ENCODE data around the gene COX20.
"Not testable (repeated sequence)": the region's sequence is repeated elsewhere in the genome, so short reads cannot be mapped to it uniquely, and the experiment has no call there.

The COX20 gene

DNA sequence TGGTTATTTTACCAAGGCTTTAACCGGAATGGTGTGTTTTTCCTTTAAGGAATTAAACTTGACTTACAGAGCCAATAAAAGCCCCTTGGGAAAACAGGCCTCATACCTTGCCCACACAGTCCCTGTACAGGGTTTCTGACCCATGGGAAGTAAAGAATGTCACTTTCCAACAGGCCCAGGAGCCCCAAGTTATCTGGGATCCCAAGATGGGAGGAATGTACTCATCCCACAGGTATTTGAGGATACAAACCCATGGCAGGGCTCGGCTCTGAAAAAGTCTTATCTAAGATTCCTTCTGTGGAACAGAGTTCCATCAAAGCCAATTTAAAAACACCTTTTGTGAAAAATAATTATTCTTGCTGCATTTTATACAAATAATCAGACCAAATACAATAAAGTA lies 15.3 kb upstream of the COX20 start:
- in situ Hi-C loops (cut with MboI; ENCODE audit: low sequenced_read_pairs, unreplicated experiment): no loop called here
- no peak for DNase-seq (ENCODE audit: low spot score)
- TF ChIP-seq, protein P1, sequence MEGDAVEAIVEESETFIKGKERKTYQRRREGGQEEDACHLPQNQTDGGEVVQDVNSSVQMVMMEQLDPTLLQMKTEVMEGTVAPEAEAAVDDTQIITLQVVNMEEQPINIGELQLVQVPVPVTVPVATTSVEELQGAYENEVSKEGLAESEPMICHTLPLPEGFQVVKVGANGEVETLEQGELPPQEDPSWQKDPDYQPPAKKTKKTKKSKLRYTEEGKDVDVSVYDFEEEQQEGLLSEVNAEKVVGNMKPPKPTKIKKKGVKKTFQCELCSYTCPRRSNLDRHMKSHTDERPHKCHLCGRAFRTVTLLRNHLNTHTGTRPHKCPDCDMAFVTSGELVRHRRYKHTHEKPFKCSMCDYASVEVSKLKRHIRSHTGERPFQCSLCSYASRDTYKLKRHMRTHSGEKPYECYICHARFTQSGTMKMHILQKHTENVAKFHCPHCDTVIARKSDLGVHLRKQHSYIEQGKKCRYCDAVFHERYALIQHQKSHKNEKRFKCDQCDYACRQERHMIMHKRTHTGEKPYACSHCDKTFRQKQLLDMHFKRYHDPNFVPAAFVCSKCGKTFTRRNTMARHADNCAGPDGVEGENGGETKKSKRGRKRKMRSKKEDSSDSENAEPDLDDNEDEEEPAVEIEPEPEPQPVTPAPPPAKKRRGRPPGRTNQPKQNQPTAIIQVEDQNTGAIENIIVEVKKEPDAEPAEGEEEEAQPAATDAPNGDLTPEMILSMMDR (IDR thresholded peaks at IDR 0.05; ENCODE audit: borderline replicate concordance, control extremely low read depth, extremely low read depth, insufficient read depth, missing control alignments): no peak

DNA sequence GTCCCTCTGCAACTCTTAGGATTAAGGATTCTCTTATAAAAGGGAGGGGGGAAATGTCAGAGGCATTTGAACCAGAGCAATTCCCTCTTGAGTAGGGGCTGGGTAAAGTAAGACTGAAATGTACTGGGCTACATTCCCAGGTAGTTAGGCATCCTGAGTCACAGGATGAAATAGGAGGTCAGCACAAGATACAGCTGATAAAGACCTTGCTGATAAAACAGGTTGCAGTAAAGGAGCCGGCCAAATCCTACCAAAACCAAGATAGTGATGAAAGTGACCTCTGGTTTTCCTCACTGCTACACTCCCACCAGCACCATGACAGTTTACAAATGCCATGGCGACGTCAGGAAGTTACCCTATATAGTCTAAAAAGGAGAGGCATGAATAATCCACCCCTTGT lies 14.3 kb upstream of the COX20 start:
- TF ChIP-seq, protein P1 (IDR thresholded peaks at IDR 0.05; ENCODE audit: borderline replicate concordance, control extremely low read depth, extremely low read depth, insufficient read depth, missing control alignments): no peak
- in situ Hi-C loops (cut with MboI; ENCODE audit: low sequenced_read_pairs, unreplicated experiment): no loop called here
- no peak for DNase-seq (ENCODE audit: low spot score)

DNA sequence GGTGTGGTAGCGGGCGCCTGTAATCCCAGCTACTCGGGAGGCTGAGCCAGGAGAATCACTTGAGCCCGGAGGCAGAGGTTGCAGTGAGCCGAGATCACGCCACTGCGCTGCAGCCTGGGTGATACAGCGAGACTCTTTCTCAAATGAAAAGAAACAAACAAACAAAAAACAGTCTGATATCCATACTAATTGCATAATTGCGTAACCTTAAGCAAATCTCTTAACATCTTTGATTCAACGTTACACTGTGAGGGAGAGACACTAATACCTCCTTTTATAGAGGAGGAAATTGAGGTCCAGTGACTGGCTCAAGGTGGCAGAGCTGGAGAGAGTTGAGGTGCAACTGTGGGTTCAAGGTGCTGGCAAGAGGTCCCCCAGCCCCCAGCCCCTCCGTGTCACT lies 12.6 kb upstream of the COX20 start:
- TF ChIP-seq, protein P1 (IDR thresholded peaks at IDR 0.05; ENCODE audit: borderline replicate concordance, control extremely low read depth, extremely low read depth, insufficient read depth, missing control alignments): no peak
- in situ Hi-C loops (cut with MboI; ENCODE audit: low sequenced_read_pairs, unreplicated experiment): no loop called here
- DNase-seq (ENCODE audit: low spot score): no peak

DNA sequence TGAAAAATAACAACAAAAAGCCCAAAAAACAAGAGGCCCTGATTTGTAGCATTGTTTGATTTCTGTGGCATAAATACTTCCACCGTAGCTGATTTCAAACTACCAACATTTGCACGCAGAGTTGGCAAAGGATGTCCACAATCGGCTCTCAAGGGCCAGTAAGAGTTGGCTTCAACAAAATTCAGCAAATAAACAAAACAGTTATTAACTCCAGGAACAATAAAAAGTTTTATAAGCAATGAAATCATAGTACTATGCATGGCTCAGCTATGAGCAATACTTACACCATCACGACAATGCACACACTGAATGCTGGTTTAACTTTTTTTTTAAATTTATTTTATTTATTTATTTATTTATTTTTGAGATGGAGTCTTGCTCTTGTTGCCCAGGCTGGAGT lies 8.7 kb upstream of the COX20 start:
- in situ Hi-C loops (cut with MboI; ENCODE audit: low sequenced_read_pairs, unreplicated experiment): no loop called here
- DNase-seq (ENCODE audit: low spot score): no peak

DNA sequence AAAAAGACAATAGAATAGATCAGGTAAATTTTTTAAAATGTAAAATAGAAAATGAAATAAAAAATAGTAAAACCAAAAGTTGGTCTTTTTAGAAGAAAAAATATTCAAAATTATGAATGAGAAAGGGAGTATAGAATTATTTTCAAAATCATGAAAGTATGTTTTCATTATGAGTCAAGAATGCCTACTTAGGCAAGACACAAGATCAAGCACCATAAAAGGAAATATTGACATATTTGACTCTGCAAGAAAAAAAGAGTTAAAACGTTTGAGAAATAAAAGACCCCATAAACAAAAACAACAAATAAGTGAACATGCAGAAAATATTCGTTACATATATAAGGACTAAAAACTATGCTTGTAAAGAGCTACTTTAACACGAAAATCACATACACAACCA lies 4.8 kb upstream of the COX20 start:
- no peak for DNase-seq (ENCODE audit: low spot score)
- TF ChIP-seq, protein P1 (IDR thresholded peaks at IDR 0.05; ENCODE audit: borderline replicate concordance, control extremely low read depth, extremely low read depth, insufficient read depth, missing control alignments): no peak
- in situ Hi-C loops (cut with MboI; ENCODE audit: low sequenced_read_pairs, unreplicated experiment): no loop called here

More for the DNA sequence above, 8.7 kb upstream of the COX20 start:
- TF ChIP-seq, protein P1 (IDR thresholded peaks at IDR 0.05; ENCODE audit: borderline replicate concordance, control extremely low read depth, extremely low read depth, insufficient read depth, missing control alignments): no peak

DNA sequence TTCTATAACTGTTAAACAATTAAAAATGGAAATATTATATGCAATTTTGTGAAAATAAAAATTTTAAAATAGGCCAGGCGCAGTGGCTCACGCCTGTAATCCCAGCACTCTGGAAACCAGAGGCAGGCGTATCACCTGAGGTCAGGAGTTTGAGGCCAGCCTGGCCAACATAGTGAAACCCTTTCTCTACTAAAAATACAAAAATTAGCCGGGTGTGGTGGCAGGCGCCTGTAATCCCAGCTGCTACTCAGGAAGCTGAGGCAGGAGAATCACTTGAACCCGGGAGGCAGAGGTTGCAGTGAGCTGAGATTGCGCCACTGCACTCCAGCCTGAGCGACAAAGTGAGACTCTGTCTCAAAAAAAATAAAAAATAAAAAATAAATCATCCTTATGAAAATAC lies 2.2 kb upstream of the COX20 start:
- in situ Hi-C loops (cut with MboI; ENCODE audit: low sequenced_read_pairs, unreplicated experiment); DNase-seq (ENCODE audit: low spot score): not testable (repeated sequence)

DNA sequence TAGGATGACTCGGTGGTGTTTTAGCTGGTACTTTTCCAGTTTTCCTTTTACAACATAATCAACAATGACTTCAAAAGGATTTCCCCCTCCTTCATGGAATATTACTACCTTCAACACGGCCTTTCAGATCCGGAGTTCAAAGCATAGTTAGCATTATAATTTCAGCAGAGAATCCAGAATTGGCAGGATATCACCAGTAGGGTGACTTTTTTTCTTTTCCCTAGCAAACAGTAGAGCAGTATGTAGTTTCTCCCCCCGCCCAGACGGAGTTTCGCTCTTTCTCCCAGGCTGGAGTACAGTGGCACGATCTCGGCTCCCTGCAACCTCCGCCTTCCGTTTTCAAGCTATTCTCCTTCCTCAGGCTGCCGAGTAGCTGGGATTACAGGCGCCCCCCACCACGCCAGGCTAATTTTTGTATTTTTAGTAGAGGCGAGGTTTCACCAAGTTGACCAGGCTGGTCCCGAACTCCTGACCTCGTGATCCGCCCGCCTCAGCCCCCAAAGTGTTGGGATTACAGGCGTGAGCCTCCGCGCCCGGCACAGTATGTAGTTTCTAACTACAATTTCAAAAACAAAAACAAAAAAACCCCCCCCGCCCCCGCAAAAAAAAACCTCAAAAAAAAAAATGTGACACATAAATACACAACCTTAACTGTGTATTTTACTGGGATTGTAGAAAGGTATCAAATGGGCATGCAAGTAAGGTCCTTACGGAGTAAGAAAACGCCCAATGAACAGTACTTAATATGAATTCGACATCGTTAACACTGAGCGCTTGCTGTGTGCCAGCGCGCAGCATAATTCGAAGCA lies 1.5 kb upstream of the COX20 start:
- DNase-seq (ENCODE audit: low spot score): no peak
- in situ Hi-C loops (cut with MboI; ENCODE audit: low sequenced_read_pairs, unreplicated experiment): no loop called here
- TF ChIP-seq, protein P1 (IDR thresholded peaks at IDR 0.05; ENCODE audit: borderline replicate concordance, control extremely low read depth, extremely low read depth, insufficient read depth, missing control alignments): no peak
